ENCODE results near the gene CFAP97D2.
"Not testable (repeated sequence)": the region's sequence is repeated elsewhere in the genome, so short reads cannot be mapped to it uniquely, and the experiment has no call there.

The CFAP97D2 gene

DNA sequence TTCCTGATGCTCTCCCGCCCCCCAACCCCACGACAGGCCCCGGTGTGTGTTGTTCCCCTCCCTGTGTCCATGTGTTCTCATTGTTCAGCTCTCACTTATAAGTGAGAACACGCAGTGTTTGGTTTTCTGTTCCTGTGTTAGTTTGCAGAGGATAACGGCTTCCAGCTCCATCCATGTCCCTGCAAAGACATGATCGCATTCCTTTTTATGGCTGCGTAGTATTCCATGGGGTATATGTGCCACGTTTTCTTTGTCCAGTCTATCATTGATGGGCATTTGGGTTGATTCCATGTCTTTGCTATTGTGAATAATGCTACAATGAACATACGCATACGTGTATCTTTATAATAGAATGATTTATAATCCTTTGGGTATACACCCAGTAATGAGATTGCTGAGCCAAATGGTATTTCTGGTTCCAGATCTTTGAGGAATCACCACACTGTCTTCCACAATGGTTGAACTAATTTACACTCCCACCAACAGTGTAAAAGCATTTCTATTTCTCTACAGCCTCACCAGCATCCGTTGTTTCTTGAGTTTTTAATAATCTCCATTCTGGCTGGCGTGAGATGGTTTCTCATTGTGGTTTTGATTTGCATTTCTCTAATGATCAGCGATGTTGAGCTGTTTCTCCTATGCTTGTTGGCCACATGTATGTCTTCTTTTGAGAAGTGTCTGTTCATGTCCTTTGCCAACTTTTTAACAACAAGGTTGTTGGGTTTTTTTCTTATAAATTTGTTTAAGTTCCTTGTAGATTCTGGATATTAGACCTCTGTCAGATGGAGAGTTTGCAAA, 20.0 kb upstream of the CFAP97D2 start:
- DNase-seq (ENCODE audit: low spot score), result not testable (repeated sequence)

GRCh38 chr13:114161028-114161556, 18.0 kb upstream of the CFAP97D2 start:
- DNase-seq (ENCODE audit: low spot score), result no peak

- DNase-seq (ENCODE audit: low spot score), result no peak
Observed at GRCh38 chr13:114161644-114162532, 17.2 kb upstream of the CFAP97D2 start.

- DNase-seq (ENCODE audit: low spot score), result no peak
Observed at GRCh38 chr13:114162533-114162922, 16.5 kb upstream of the CFAP97D2 start.

- DNase-seq (ENCODE audit: low spot score), result no peak
Observed at GRCh38 chr13:114164053-114164452, 15.0 kb upstream of the CFAP97D2 start.

DNA sequence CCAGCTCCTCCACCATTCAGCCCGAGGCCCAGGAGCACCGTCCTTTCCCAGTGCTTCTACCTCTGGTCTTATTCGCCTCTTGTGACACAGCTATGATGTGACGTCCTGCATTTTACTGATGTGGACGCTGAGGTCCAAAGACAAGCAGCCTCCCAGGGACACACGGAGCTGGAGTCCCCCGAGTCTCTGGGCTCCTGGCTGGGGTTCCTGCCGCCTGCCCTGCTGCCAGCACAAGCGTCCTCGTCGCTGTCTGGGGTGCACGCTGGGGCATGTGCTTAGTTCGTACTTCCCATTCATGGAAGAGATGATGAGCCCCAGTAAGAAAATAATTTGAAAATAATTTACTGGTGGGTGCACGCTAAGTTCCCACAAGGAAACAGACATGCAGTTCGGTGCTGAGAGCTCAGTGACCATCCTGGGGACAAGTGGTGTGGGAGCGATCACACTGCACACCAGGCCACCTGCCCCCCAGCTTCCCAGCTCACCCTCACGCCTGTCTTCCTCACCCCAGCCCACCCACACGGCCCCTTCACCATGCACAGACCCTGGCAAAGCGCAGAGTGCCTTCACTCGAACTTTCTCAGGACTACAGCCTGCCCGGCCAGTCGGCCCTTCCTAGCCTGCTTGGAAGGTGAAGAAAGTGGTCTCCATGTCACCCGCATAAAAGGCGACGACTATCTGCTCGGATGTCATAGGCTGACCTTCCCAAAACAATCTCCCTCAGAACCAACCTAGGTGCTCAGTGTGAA, 14.2 kb upstream of the CFAP97D2 start:
- no peak for DNase-seq (ENCODE audit: low spot score)

GRCh38 chr13:114166381-114167131, 12.5 kb upstream of the CFAP97D2 start:
- peak; percentile 67 for DNase-seq (ENCODE audit: low spot score)

- DNase-seq (ENCODE audit: low spot score), result no peak
Observed at GRCh38 chr13:114167426-114167825, 11.6 kb upstream of the CFAP97D2 start.

DNA sequence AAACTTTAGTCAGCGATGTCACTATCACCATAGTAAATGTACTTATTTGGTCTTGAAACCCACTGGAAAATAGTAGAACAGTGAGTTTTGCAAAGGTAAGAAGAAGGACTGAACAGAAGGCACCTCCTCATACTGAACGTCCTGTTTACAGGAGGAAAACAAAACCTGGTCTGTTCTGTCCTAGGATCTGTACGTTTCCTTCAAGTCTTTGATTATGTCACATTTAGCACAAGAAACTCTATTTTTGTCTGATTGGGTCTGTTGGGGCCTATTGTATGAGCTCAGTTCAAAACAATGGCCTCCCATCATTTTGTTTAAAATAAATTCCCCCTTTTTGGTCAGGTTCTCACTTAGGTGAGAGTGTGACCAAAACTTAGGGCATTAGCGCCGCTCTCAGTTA, 11.2 kb upstream of the CFAP97D2 start:
- DNase-seq (ENCODE audit: low spot score), result no peak

GRCh38 chr13:114173272-114173671, 5.8 kb upstream of the CFAP97D2 start:
- no peak for DNase-seq (ENCODE audit: low spot score)

- no peak for DNase-seq (ENCODE audit: low spot score)
Observed at GRCh38 chr13:114173745-114174144, 5.3 kb upstream of the CFAP97D2 start.

GRCh38 chr13:114174529-114174961, 4.5 kb upstream of the CFAP97D2 start:
- DNase-seq (ENCODE audit: low spot score), result no peak

DNA sequence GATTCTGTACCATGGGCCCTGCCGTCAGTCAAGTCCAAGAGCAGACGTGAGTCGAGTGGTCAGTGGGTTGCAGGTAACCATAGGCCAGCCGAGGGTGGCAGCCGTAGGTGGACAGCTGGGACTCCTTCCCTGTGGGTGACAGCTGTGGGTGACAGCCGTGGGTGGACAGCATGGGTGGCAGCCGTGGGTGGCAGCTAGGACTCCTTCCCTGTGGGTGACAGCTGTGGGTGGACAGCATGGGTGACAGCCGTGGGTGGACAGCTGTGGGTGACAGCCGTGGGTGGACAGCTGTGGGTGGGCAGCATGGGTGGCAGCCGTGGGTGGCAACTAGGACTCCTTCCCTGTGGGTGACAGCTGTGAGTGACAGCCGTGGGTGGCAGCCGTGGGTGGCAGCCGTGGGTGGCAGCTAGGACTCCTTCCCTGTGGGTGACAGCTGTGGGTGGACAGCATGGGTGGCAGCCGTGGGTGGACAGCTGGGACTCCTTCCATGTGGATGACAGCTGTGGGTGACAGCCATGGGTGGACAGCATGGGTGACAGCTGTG, 2.6 kb upstream of the CFAP97D2 start:
- DNase-seq (ENCODE audit: low spot score), result not testable (repeated sequence)

GRCh38 chr13:114177245-114178010, 1.6 kb upstream of the CFAP97D2 start:
- DNase-seq (ENCODE audit: low spot score), result no peak

DNA sequence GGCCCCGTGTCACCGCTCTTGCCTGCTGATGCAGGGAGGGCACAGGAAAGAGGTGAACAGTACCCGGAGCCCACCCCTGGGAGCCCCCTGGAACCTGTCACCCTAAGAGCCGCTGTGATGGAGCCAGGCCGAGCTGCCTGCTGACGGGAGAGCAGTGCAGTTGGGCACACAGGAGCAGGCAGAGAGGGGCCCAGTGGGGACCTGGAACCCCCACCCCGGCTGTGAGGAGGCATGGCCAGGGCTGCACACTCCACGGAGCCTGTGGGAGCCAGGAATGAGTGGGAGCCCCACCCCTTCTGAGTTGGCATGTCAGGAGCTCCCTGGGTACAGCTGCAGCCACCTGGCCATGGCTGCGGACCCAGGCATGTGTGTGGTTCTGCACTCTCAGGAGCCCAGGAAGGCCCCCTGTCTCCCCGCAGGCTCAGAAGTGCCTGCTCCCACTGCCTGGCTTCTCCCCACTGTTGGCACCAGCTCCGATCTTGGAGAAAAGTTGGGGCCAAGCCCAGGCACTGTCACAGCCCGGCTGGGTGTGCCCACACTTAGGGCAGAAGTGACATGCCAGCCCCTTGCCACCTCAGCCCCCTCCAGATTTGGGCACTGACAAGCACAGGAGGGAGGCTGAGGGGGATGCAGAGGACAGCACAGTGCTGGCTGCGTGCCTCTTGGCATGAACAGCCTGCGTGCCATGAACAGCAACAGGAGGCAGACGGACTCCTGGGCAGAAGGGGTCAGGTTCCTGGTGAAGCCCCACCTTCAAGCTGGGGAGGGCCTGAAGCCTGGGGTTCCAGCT, 6.3 kb downstream of the CFAP97D2 start:
- no peak for DNase-seq (ENCODE audit: low spot score)

- no peak for DNase-seq (ENCODE audit: low spot score)
Observed at GRCh38 chr13:114194853-114195252, 15.8 kb downstream of the CFAP97D2 start.

DNA sequence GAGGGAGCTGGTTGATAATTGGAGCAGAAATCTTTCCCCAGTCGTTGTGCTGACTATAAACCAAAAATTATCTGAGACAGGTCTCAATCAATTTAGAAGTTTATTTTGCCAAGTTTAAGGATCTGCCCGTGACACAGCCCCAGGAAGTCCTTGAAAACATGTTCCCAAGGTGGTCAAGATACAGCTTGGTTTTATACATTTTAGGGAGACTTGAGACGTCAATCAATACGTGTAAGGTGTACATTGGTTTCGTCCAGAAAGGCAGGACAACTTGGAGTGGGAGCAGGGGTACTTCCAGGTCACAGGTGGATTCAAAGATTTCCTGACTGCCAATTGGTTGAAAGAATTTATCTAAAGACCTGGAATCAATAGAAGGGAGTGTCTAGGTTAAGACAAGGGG, 17.6 kb downstream of the CFAP97D2 start:
- DNase-seq (ENCODE audit: low spot score), result no peak

DNA sequence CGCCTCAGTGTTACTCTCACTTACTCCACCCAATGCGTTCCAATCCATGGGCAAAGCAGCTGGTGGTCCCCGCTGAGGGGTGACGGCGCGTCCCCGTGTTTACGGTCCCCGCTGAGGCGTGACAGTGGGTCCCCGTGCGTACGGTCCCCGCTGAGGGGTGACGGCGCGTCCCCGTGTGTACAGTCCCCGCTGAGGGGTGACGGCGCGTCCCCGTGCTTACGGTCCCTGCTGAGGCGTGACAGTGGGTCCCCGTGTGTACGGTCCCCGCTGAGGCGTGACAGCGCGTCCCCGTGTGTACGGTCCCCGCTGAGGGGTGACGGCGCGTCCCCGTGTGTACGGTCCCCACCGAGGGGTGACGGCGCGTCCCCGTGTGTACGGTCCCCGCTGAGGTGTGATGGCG, 19.5 kb downstream of the CFAP97D2 start:
- DNase-seq (ENCODE audit: low spot score), result no peak

GRCh38 chr13:114199526-114199925, 20.5 kb downstream of the CFAP97D2 start:
- not testable (repeated sequence) for DNase-seq (ENCODE audit: low spot score)
